Fibroblast of villous mesenchyme (primary cell): ENCODE measurements around the gene HOXB13. TPM values are rescaled to one million over a fixed set of nuclear protein-coding genes. Genes with fewer than 3 reads are reported as not detected.
A peak's percentile ranks its signal among the peaks of the same experiment; 100 is the strongest.

Source experiments
- DNase-seq: peaks from one replicate; pipeline ENCODE4 v3.0.0-alpha.2; 2010; ENCODE audit warnings: low read depth
- H3K4me3 ChIP-seq: 2 replicates; pipeline ENCODE4 v1.5.1; 2011; ENCODE audit warnings: low read depth, mild to moderate bottlenecking, low read length
- CTCF ChIP-seq: IDR thresholded peaks from 2 replicates; pipeline ENCODE4 v1.5.1; 2012; ENCODE audit warnings: low read depth, mild to moderate bottlenecking, low read length; ENCODE audit not compliant: insufficient read depth
- total RNA-seq: library from RNA; depleted of rRNA; stranded (reverse); fragments of >200 nt; gene quantifications from 2 replicates; pipeline ENCODE4 v1.2.3, GENCODE V29; 2012

Gene HOXB13
- total RNA-seq, 1 donor = under 0.01 TPM

- no peak for TF ChIP-seq CTCF
- no peak overlapping the region for H3K4me3 ChIP-seq
- no peak for DNase-seq
Measured at GRCh38 chr17:48761114-48761513, 32.6 kb upstream of the HOXB13 start.

DNA sequence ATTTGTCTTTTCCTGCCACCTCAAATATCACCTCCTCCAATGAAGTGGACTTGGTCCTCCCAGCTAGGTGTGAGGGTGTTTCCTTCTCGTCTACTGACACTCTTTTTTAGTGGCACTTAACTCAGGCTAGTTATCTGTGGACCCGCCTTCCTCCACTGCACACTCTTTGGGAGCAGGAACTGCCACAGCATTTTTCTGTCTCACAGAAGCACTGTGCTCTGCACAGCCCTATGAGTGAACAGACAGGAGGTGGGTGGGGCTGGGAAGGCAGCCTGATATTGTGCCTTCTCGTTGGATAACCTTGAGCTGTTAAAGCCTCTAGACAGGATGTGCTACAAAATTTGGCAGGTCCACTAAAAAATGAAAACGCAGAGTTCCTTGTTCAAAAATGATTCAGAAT lies 31.9 kb upstream of the HOXB13 start:
- DNase-seq = no peak
- no peak for TF ChIP-seq CTCF
- no peak overlapping the region for H3K4me3 ChIP-seq

DNA sequence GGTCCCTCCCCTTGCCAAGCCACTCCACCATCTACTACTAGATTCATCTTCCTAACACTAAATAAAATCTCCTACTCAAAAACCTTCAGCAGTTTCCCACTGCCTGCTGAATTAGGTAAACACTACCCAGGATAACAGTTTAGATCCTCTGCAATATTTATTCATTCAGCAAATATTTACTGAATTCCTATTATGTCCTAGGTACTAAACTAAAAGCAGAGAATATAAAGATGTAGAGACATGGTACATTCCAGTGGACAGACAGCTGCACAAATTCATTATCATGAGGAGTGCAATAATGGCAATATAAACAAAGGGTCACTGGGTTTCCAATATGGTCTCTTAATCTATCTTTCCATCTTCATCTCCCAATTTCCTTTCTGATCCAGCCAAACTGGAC lies 30.7 kb upstream of the HOXB13 start:
- no peak overlapping the region for H3K4me3 ChIP-seq
- no peak for DNase-seq
- no peak for TF ChIP-seq CTCF

GRCh38 chr17:48757524-48757961 lies 29.0 kb upstream of the HOXB13 start:
- no peak overlapping the region for H3K4me3 ChIP-seq
- no peak for TF ChIP-seq CTCF
- no peak for DNase-seq

- DNase-seq = no peak
- TF ChIP-seq CTCF = no peak
- no peak overlapping the region for H3K4me3 ChIP-seq
Measured at GRCh38 chr17:48756830-48757251, 28.3 kb upstream of the HOXB13 start.

- TF ChIP-seq CTCF = no peak
- DNase-seq = no peak
- no peak overlapping the region for H3K4me3 ChIP-seq
Measured at GRCh38 chr17:48755356-48755755, 26.8 kb upstream of the HOXB13 start.

DNA sequence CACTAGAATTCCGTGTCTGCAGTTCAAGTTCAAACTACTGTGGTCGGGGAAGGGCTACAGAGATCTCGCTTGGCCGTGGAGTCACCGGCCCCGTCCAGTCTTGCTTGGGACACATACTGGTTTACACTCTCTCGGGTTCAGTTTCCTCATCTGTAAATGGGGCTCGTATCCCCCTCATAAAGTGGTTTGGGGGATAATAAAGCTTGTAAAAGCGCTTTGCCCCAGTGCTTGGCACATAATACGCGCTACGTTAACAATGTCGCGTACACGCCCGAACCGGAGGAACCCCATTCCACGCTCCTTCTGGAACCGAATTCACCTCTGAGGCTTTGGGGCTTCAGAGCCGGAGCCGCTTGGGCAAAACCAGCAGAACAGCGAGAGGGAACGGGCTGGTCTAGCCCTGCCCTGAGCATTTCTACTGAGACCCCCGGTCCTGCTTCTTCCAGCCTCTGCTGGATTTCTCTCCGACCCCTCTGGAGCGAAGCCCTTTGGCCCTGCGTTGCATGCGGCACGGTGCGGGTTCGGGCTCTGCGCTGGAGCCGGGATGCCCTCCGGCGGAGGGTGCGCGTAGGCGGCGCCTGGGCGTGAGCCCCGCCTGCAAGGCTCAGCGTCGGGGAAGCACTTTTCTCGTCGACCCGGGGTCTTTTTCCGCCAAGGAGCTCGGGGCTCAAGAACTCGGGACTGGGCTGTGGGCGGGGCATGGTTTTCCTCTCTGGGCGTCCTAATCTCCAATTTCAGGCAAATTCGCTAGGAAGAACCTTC lies 26.1 kb upstream of the HOXB13 start:
- DNase-seq = no peak
- no peak for TF ChIP-seq CTCF
- H3K4me3 ChIP-seq = peak overlapping the region; percentile 9
